Smooth muscle cell (in vitro differentiated cells): ENCODE results near the gene CRTAC1. TPM values are rescaled to one million over a fixed set of nuclear protein-coding genes. Genes with fewer than 3 reads are reported as not detected.

Experiments used
- DNase-seq: peaks from one replicate; lab custom pipeline; 2025; ENCODE audit not compliant: unreplicated experiment; lab: John Stamatoyannopoulos, UW
- H2AFZ ChIP-seq: fragments of 200-600 bp; sonication (generic); 2 replicates; pipeline ENCODE4 v1.6.0; 2016; ENCODE audit warnings: antibody characterized with exemption, low read depth, mild to moderate bottlenecking
- H3F3A ChIP-seq: fragments of 200-600 bp; sonication (generic); 2 replicates; pipeline ENCODE4 v1.6.0; 2017; ENCODE audit warnings: antibody characterized with exemption, low read depth
- H3K27ac ChIP-seq: fragments of 200-600 bp; sonication (generic); 2 replicates; pipeline ENCODE4 v1.5.1; 2016; ENCODE audit warnings: low read depth, mild to moderate bottlenecking
- H3K27me3 ChIP-seq: fragments of 200-600 bp; sonication (generic); 2 replicates; pipeline ENCODE4 v1.6.1; 2016; ENCODE audit warnings: low read depth, mild to moderate bottlenecking
- H3K36me3 ChIP-seq: fragments of 200-600 bp; sonication (generic); 2 replicates; pipeline ENCODE4 v1.5.1; 2016; ENCODE audit warnings: low read depth
- H3K4me1 ChIP-seq: fragments of 200-600 bp; sonication (generic); 2 replicates; pipeline ENCODE4 v1.5.1; 2016; ENCODE audit warnings: low read depth
- H3K4me2 ChIP-seq: fragments of 200-600 bp; sonication (generic); 2 replicates; pipeline ENCODE4 v1.6.0; 2016; ENCODE audit warnings: mild to moderate bottlenecking
- H3K4me3 ChIP-seq: fragments of 200-600 bp; sonication (generic); 2 replicates; pipeline ENCODE4 v1.5.1; 2016; ENCODE audit warnings: mild to moderate bottlenecking
- H3K79me2 ChIP-seq: fragments of 200-600 bp; sonication (generic); 2 replicates; pipeline ENCODE4 v1.6.0; 2016; ENCODE audit warnings: low read depth, mild to moderate bottlenecking
- H3K9ac ChIP-seq: fragments of 200-600 bp; sonication (generic); 2 replicates; pipeline ENCODE4 v1.6.0; 2016; ENCODE audit warnings: low read depth
- H3K9me3 ChIP-seq: fragments of 200-600 bp; sonication (generic); replicated peaks from 2 replicates; pipeline ENCODE4 v1.5.1; 2016; ENCODE audit warnings: low read depth
- H4K20me1 ChIP-seq: fragments of 200-600 bp; sonication (generic); 2 replicates; pipeline ENCODE4 v1.6.0; 2016; ENCODE audit warnings: low read depth
- CTCF ChIP-seq: fragments of 200-600 bp; sonication (generic); IDR thresholded peaks from 2 replicates; pipeline ENCODE4 v1.5.1; 2017; ENCODE audit warnings: borderline replicate concordance, mild to moderate bottlenecking, antibody characterized with exemption; ENCODE audit not compliant: insufficient read depth, poor library complexity, severe bottlenecking
- WGBS: methylation state at CpG from one replicate; pipeline ENCODE4 v1.1.7; 2016; ENCODE audit warnings: low lambda C conversion rate; 5-methylcytosine and 5-hydroxymethylcytosine counted together
- polyA plus RNA-seq: library from polyadenylated mRNA; unstranded; fragments of >200 nt; fragmentation: Nextera tagmentation; extraction: Ambion mirVana; gene quantifications from 2 replicates; pipeline ENCODE4 v1.2.1, GENCODE V29; 2016
- total RNA-seq: library from RNA; depleted of rRNA; stranded (reverse); fragments of >200 nt; gene quantifications from 2 replicates; pipeline ENCODE4 v1.2.3, GENCODE V29; 2014

Gene CRTAC1
- total and polyA plus RNA-seq, 2 experiments from 2014 or later = 0.31 to 0.65 TPM

- Histone ChIP-seq H3F3A (no peaks in the 10 kb centered on the region), H4K20me1 (no peaks in the 10 kb centered on the region), H3K36me3 (no peaks in the 10 kb centered on the region), H3K4me3 (no peak overlapping the region), H2AFZ (no peak overlapping the region), H3K27ac (no peak overlapping the region), H3K27me3 (peaks cover 53% of the 10 kb centered on the region), H3K79me2 (no peaks in the 10 kb centered on the region), H3K9ac (no peak overlapping the region), H3K4me1 (no peaks in the 10 kb centered on the region), H3K4me2 (no peak overlapping the region), H3K9me3 (no peaks in the 10 kb centered on the region)
- TF ChIP-seq CTCF = no peak
- 57% methylated on average over 4 of the region's 4 CpGs for WGBS
- DNase-seq = no peak
Observed at GRCh38 chr10:97920865-97921264, 109.6 kb downstream of the CRTAC1 start.

- H3K27me3 ChIP-seq = peaks cover 50% of the 10 kb centered on the region
- no peak overlapping the region for H3K4me3 ChIP-seq
- H3K4me2 ChIP-seq = no peak overlapping the region
- H3K9ac ChIP-seq = no peak overlapping the region
- no peaks in the 10 kb centered on the region for H3F3A ChIP-seq
- no peak for DNase-seq
- no peak overlapping the region for H2AFZ ChIP-seq
- H3K27ac ChIP-seq = no peak overlapping the region
- TF ChIP-seq CTCF = no peak
- no peaks in the 10 kb centered on the region for H3K4me1 ChIP-seq
- H3K36me3 ChIP-seq = no peaks in the 10 kb centered on the region
- no peaks in the 10 kb centered on the region for H4K20me1 ChIP-seq
- H3K9me3 ChIP-seq = no peaks in the 10 kb centered on the region
- no peaks in the 10 kb centered on the region for H3K79me2 ChIP-seq
- WGBS = 74% methylated on average over 3 of the region's 3 CpGs
Observed at GRCh38 chr10:97919012-97919411, 111.4 kb downstream of the CRTAC1 start.

- no peaks in the 10 kb centered on the region for H3K9me3 ChIP-seq
- no peak overlapping the region for H3K4me3 ChIP-seq
- H3K9ac ChIP-seq = no peak overlapping the region
- no peaks in the 10 kb centered on the region for H3K4me1 ChIP-seq
- DNase-seq = no peak
- H2AFZ ChIP-seq = no peak overlapping the region
- no peak for TF ChIP-seq CTCF
- H3F3A ChIP-seq = no peaks in the 10 kb centered on the region
- peaks cover 57% of the 10 kb centered on the region for H3K27me3 ChIP-seq
- no peaks in the 10 kb centered on the region for H3K36me3 ChIP-seq
- no peak overlapping the region for H3K4me2 ChIP-seq
- WGBS = 89% methylated on average over 4 of the region's 4 CpGs
- H4K20me1 ChIP-seq = no peaks in the 10 kb centered on the region
- H3K79me2 ChIP-seq = no peaks in the 10 kb centered on the region
- H3K27ac ChIP-seq = no peak overlapping the region
Observed at GRCh38 chr10:97916586-97916985, 113.8 kb downstream of the CRTAC1 start.

GRCh38 chr10:97915346-97916131, 114.9 kb downstream of the CRTAC1 start:
- Histone ChIP-seq H3K9ac (no peak overlapping the region), H3F3A (no peaks in the 10 kb centered on the region), H3K27ac (no peak overlapping the region), H3K9me3 (no peaks in the 10 kb centered on the region), H3K79me2 (no peaks in the 10 kb centered on the region), H2AFZ (no peak overlapping the region), H3K4me2 (no peak overlapping the region), H4K20me1 (no peaks in the 10 kb centered on the region), H3K36me3 (no peaks in the 10 kb centered on the region), H3K27me3 (peaks cover 55% of the 10 kb centered on the region), H3K4me3 (no peak overlapping the region), H3K4me1 (no peaks in the 10 kb centered on the region)
- TF ChIP-seq CTCF = no peak
- WGBS = 85% methylated on average over 21 of the region's 21 CpGs
- no peak for DNase-seq
